ENCODE measurements around the gene LAMC2.
A peak's percentile ranks its signal among the peaks of the same experiment; 100 is the strongest.

The LAMC2 gene

GRCh38 chr1:183179033-183179432 lies 7.0 kb upstream of the LAMC2 start:
- TF ChIP-seq, protein P1, sequence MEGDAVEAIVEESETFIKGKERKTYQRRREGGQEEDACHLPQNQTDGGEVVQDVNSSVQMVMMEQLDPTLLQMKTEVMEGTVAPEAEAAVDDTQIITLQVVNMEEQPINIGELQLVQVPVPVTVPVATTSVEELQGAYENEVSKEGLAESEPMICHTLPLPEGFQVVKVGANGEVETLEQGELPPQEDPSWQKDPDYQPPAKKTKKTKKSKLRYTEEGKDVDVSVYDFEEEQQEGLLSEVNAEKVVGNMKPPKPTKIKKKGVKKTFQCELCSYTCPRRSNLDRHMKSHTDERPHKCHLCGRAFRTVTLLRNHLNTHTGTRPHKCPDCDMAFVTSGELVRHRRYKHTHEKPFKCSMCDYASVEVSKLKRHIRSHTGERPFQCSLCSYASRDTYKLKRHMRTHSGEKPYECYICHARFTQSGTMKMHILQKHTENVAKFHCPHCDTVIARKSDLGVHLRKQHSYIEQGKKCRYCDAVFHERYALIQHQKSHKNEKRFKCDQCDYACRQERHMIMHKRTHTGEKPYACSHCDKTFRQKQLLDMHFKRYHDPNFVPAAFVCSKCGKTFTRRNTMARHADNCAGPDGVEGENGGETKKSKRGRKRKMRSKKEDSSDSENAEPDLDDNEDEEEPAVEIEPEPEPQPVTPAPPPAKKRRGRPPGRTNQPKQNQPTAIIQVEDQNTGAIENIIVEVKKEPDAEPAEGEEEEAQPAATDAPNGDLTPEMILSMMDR (IDR thresholded peaks at IDR 0.05; ENCODE audit: low read depth, low read length), result no peak
- no peak for DNase-seq (ENCODE audit: low read depth in 2 of 2)
- H3K4me3 ChIP-seq (replicated peaks in 1 of 2; ENCODE audit: low read depth in 2 of 2, low read length in 2 of 2), result no peak overlapping the region

DNA sequence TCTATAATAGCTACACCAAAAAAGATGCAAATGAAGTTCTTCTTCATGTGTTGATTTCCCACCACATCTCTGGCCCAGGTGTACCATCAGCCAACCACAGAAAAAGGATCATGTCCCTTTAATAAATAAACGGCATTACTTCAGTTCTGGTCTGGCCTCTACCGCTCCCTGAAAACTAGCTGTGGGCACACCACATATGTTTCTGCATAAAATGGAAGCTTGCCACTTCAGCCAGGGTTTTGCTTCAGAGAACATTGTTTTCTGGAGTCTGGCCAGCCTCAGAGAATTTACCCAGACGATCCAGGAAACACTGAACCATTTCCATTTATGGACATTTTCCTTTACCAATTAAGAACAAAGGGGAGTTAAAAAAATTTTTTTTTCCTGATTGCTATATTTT lies 5.8 kb upstream of the LAMC2 start:
- TF ChIP-seq, protein P1 (IDR thresholded peaks at IDR 0.05; ENCODE audit: low read depth, low read length), result no peak
- peak; percentile 97 for DNase-seq (ENCODE audit: low read depth in 2 of 2)
- no peak overlapping the region for H3K4me3 ChIP-seq (replicated peaks in 1 of 2; ENCODE audit: low read depth in 2 of 2, low read length in 2 of 2)

DNA sequence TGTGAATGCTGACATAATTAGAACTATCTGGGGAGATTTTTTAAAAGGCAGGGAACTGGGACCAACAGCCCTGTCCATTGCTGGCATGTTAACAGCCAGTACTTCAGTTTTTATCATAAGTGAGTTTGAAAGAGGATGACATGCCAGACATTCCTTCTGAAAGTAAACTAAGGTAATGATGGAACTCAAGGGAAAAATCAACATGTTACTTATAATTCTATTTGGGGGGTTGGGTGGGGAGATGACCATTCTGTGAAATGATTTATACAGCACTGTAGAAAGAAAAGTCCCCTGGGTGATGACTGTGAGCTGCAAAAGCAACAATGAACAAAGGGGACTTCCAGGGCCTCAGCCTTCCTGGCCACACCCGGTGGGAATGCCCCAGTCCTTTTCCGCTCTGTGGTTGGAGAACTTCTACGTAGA lies 5.4 kb upstream of the LAMC2 start:
- TF ChIP-seq, protein P1 (IDR thresholded peaks at IDR 0.05; ENCODE audit: low read depth, low read length), result no peak
- peak overlapping the region in 1 of 2 donors; percentile 22 for H3K4me3 ChIP-seq (replicated peaks in 1 of 2; ENCODE audit: low read depth in 2 of 2, low read length in 2 of 2)
- peak; percentile 90 to 99 for DNase-seq (ENCODE audit: low read depth in 2 of 2)

DNA sequence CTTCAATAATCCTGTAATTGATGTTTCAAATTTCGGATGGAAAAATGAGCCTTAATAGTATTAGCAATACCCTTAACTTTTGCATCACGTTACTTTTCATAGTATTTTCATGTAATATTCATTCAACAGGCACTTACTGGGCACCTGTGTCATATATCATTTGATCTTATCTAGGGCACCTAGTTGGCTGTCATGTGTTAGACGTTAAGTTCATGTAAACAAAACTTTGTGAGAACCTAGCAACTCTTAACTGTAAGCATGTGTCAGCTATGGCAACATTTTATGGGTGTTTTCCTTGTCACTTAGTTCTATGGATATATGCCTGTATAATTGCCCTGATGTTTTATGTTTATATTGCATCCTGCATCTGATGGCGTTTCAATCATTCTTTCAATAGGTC lies 777 bp downstream of the LAMC2 start:
- H3K4me3 ChIP-seq (replicated peaks in 1 of 2; ENCODE audit: low read depth in 2 of 2, low read length in 2 of 2), result no peak overlapping the region
- no peak for DNase-seq (ENCODE audit: low read depth in 2 of 2)
- TF ChIP-seq, protein P1 (IDR thresholded peaks at IDR 0.05; ENCODE audit: low read depth, low read length), result no peak

- TF ChIP-seq, protein P1 (IDR thresholded peaks at IDR 0.05; ENCODE audit: low read depth, low read length), result no peak
- DNase-seq (ENCODE audit: low read depth in 2 of 2), result peak in 1 of 2 donors; percentile 25
- no peak overlapping the region for H3K4me3 ChIP-seq (replicated peaks in 1 of 2; ENCODE audit: low read depth in 2 of 2, low read length in 2 of 2)
These were observed 2.2 kb downstream of the LAMC2 start for GRCh38 chr1:183188240-183188639.

- DNase-seq (ENCODE audit: low read depth in 2 of 2), result peak; percentile 66 to 97
- no peak overlapping the region for H3K4me3 ChIP-seq (replicated peaks in 1 of 2; ENCODE audit: low read depth in 2 of 2, low read length in 2 of 2)
- TF ChIP-seq, protein P1 (IDR thresholded peaks at IDR 0.05; ENCODE audit: low read depth, low read length), result no peak
These were observed 5.8 kb downstream of the LAMC2 start for GRCh38 chr1:183191833-183192232.

GRCh38 chr1:183193963-183194525 lies 8.0 kb downstream of the LAMC2 start:
- TF ChIP-seq, protein P1 (IDR thresholded peaks at IDR 0.05; ENCODE audit: low read depth, low read length), result no peak
- no peak overlapping the region for H3K4me3 ChIP-seq (replicated peaks in 1 of 2; ENCODE audit: low read depth in 2 of 2, low read length in 2 of 2)

More at GRCh38 chr1:183193963-183194525, 8.0 kb downstream of the LAMC2 start:
- no peak for DNase-seq (ENCODE audit: low read depth in 2 of 2)

Measured in cardiac fibroblast (primary cell).